ENCODE results near the gene ARHGAP35. TPM values are rescaled to one million over a fixed set of nuclear protein-coding genes. Genes with fewer than 3 reads are reported as not detected.
A peak's percentile ranks its signal among the peaks of the same experiment; 100 is the strongest.

The ARHGAP35 gene
- total RNA-seq, 1 donor from 2014 or later, result 71.1 TPM

GRCh38 chr19:46844067-46844489 is 16.7 kb upstream of the ARHGAP35 start:
- Mint-ChIP-seq H3K9me3 (ENCODE audit: unreplicated experiment) (no peaks in the 10 kb centered on the region), H3K27me3 (ENCODE audit: unreplicated experiment) (peaks cover 7% of the 10 kb centered on the region), H3K36me3 (ENCODE audit: low read depth, unreplicated experiment) (peaks cover 36% of the 10 kb centered on the region), H3K27ac (ENCODE audit: unreplicated experiment) (no peak overlapping the region), H3K4me1 (ENCODE audit: unreplicated experiment) (peaks cover 29% of the 10 kb centered on the region), H3K4me3 (ENCODE audit: unreplicated experiment) (peak overlapping the region; percentile 79)
- TF ChIP-seq CTCF (IDR thresholded peaks at IDR 0.05; ENCODE audit: unreplicated experiment), result no peak
- no peak for DNase-seq (ENCODE audit: low spot score)

GRCh38 chr19:46845959-46846459 is 14.8 kb upstream of the ARHGAP35 start:
- H3K27ac Mint-ChIP-seq (ENCODE audit: unreplicated experiment), result peak overlapping the region; percentile 58
- no peak for TF ChIP-seq CTCF (IDR thresholded peaks at IDR 0.05; ENCODE audit: unreplicated experiment)
- H3K4me1 Mint-ChIP-seq (ENCODE audit: unreplicated experiment), result peaks cover 41% of the 10 kb centered on the region
- H3K36me3 Mint-ChIP-seq (ENCODE audit: low read depth, unreplicated experiment), result peaks cover 45% of the 10 kb centered on the region
- no peaks in the 10 kb centered on the region for H3K9me3 Mint-ChIP-seq (ENCODE audit: unreplicated experiment)
- H3K27me3 Mint-ChIP-seq (ENCODE audit: unreplicated experiment), result peaks cover 16% of the 10 kb centered on the region
- H3K4me3 Mint-ChIP-seq (ENCODE audit: unreplicated experiment), result peak overlapping the region; percentile 30
- no peak for DNase-seq (ENCODE audit: low spot score)

- no peak for DNase-seq (ENCODE audit: low spot score)
- no peak for TF ChIP-seq CTCF (IDR thresholded peaks at IDR 0.05; ENCODE audit: unreplicated experiment)
- no peaks in the 10 kb centered on the region for H3K9me3 Mint-ChIP-seq (ENCODE audit: unreplicated experiment)
- H3K36me3 Mint-ChIP-seq (ENCODE audit: low read depth, unreplicated experiment), result peaks cover 34% of the 10 kb centered on the region
- H3K4me1 Mint-ChIP-seq (ENCODE audit: unreplicated experiment), result peaks cover 38% of the 10 kb centered on the region
- H3K27me3 Mint-ChIP-seq (ENCODE audit: unreplicated experiment), result peaks cover 16% of the 10 kb centered on the region
- peak overlapping the region; percentile 76 for H3K27ac Mint-ChIP-seq (ENCODE audit: unreplicated experiment)
- peak overlapping the region; percentile 85 for H3K4me3 Mint-ChIP-seq (ENCODE audit: unreplicated experiment)
Observed at GRCh38 chr19:46847528-46847927, 13.3 kb upstream of the ARHGAP35 start.

GRCh38 chr19:46848389-46848788 is 12.4 kb upstream of the ARHGAP35 start:
- H3K27me3 Mint-ChIP-seq (ENCODE audit: unreplicated experiment), result peaks cover 16% of the 10 kb centered on the region
- H3K36me3 Mint-ChIP-seq (ENCODE audit: low read depth, unreplicated experiment), result peaks cover 26% of the 10 kb centered on the region
- no peak for DNase-seq (ENCODE audit: low spot score)
- peak overlapping the region; percentile 48 for H3K27ac Mint-ChIP-seq (ENCODE audit: unreplicated experiment)
- peaks cover 30% of the 10 kb centered on the region for H3K4me1 Mint-ChIP-seq (ENCODE audit: unreplicated experiment)
- H3K4me3 Mint-ChIP-seq (ENCODE audit: unreplicated experiment), result peak overlapping the region; percentile 100
- TF ChIP-seq CTCF (IDR thresholded peaks at IDR 0.05; ENCODE audit: unreplicated experiment), result no peak
- no peaks in the 10 kb centered on the region for H3K9me3 Mint-ChIP-seq (ENCODE audit: unreplicated experiment)

GRCh38 chr19:46849610-46850009 is 11.2 kb upstream of the ARHGAP35 start:
- H3K36me3 Mint-ChIP-seq (ENCODE audit: low read depth, unreplicated experiment), result peaks cover 23% of the 10 kb centered on the region
- no peak for TF ChIP-seq CTCF (IDR thresholded peaks at IDR 0.05; ENCODE audit: unreplicated experiment)
- H3K4me1 Mint-ChIP-seq (ENCODE audit: unreplicated experiment), result peaks cover 27% of the 10 kb centered on the region
- H3K27me3 Mint-ChIP-seq (ENCODE audit: unreplicated experiment), result peaks cover 14% of the 10 kb centered on the region
- H3K27ac Mint-ChIP-seq (ENCODE audit: unreplicated experiment), result peak overlapping the region; percentile 100
- DNase-seq (ENCODE audit: low spot score), result peak; percentile 30
- H3K4me3 Mint-ChIP-seq (ENCODE audit: unreplicated experiment), result peak overlapping the region; percentile 100
- no peaks in the 10 kb centered on the region for H3K9me3 Mint-ChIP-seq (ENCODE audit: unreplicated experiment)

Data from endothelial cell (in vitro differentiated cells).